HEK293T (cell line): ENCODE data around the gene ASAP2.

Experiments
- CTCF ChIA-PET: fragments of 350-600 bp; formaldehyde crosslinking; extraction: SDS; loops from one replicate; lab custom pipeline; 2021; ENCODE audit warnings: antibody characterized with exemption, inconsistent platforms; lab: Yijun Ruan, JAX
- POLR2A ChIA-PET: fragments of 350-600 bp; formaldehyde crosslinking; extraction: SDS; loops from one replicate; lab custom pipeline; 2020; ENCODE audit warnings: antibody characterized with exemption, inconsistent platforms; lab: Yijun Ruan, JAX
- DNase-seq: peaks from one replicate; pipeline ENCODE4 v3.0.0; 2012; ENCODE audit warnings: mixed read lengths; ENCODE audit errors: extremely low spot score
- ARNT ChIP-seq: fragments of 450-650 bp; IDR thresholded peaks from 2 replicates; pipeline ENCODE4 v1.6.1; 2017; ENCODE audit warnings: mild to moderate bottlenecking
- BHLHE40 ChIP-seq: fragments of 450-650 bp; IDR thresholded peaks from 2 replicates; pipeline ENCODE4 v1.6.1; 2016; ENCODE audit warnings: mild to moderate bottlenecking, moderate library complexity, borderline replicate concordance
- CTBP1 ChIP-seq: fragments of 450-650 bp; IDR thresholded peaks from 2 replicates; pipeline ENCODE4 v1.6.1; 2016; ENCODE audit warnings: borderline replicate concordance
- ELF4 ChIP-seq: fragments of 450-650 bp; IDR thresholded peaks from 2 replicates; pipeline ENCODE4 v1.6.1; 2017; ENCODE audit warnings: antibody characterized with exemption
- FOXA1 ChIP-seq: fragments of 450-650 bp; IDR thresholded peaks from 2 replicates; pipeline ENCODE4 v1.6.1; 2016; ENCODE audit warnings: mild to moderate bottlenecking
- FOXK2 ChIP-seq: fragments of 450-650 bp; IDR thresholded peaks from 2 replicates; pipeline ENCODE4 v1.6.1; 2016; ENCODE audit warnings: mild to moderate bottlenecking
- FOXM1 ChIP-seq: fragments of 450-650 bp; IDR thresholded peaks from 2 replicates; pipeline ENCODE4 v1.6.1; 2017; ENCODE audit warnings: mild to moderate bottlenecking, borderline replicate concordance
- HDGF ChIP-seq: fragments of 450-650 bp; IDR thresholded peaks from 2 replicates; pipeline ENCODE4 v1.6.1; 2017; ENCODE audit warnings: antibody characterized with exemption, borderline replicate concordance
- L3MBTL2 ChIP-seq: fragments of 450-650 bp; conservative IDR thresholded peaks from 2 replicates; pipeline ENCODE4 v1.6.1; 2016; ENCODE audit warnings: mild to moderate bottlenecking
- LEF1 ChIP-seq: fragments of 450-650 bp; IDR thresholded peaks from 2 replicates; pipeline ENCODE4 v1.6.1; 2017; ENCODE audit warnings: mild to moderate bottlenecking, borderline replicate concordance
- NFRKB ChIP-seq: fragments of 450-650 bp; IDR thresholded peaks from 2 replicates; pipeline ENCODE4 v1.6.1; 2016; ENCODE audit warnings: mild to moderate bottlenecking, moderate library complexity
- PKNOX1 ChIP-seq: fragments of 450-650 bp; IDR thresholded peaks from 2 replicates; pipeline ENCODE4 v1.6.1; 2016
- SP1 ChIP-seq: fragments of 450-650 bp; IDR thresholded peaks from 2 replicates; pipeline ENCODE4 v1.6.1; 2017
- SUZ12 ChIP-seq: fragments of 450-650 bp; IDR thresholded peaks from 2 replicates; pipeline ENCODE4 v1.6.1; 2016; ENCODE audit warnings: mild to moderate bottlenecking
- TARDBP ChIP-seq: fragments of 450-650 bp; IDR thresholded peaks from 2 replicates; pipeline ENCODE4 v1.6.1; 2016
- ZNF384 ChIP-seq: fragments of 450-650 bp; IDR thresholded peaks from 2 replicates; pipeline ENCODE4 v1.6.1; 2016

ASAP2 gene

GRCh38 chr2:9249020-9249800 is 42.6 kb downstream of the ASAP2 start:
- ChIA-PET CTCF (interaction anchor here (1.2 kb wide), 1 partner anchor 735 kb away, joined by 3 read pairs; no protein-coding TSS in a partner anchor), POLR2A (no interaction called here)
- DNase-seq: no peak
- no peak for TF ChIP-seq L3MBTL2
- no peak for TF ChIP-seq FOXK2
- TF ChIP-seq SP1: no peak
- no peak for TF ChIP-seq PKNOX1
- TF ChIP-seq ELF4: no peak
- TF ChIP-seq HDGF: no peak
- TF ChIP-seq LEF1: no peak
- no peak for TF ChIP-seq ARNT
- no peak for TF ChIP-seq TARDBP
- no peak for TF ChIP-seq SUZ12
- TF ChIP-seq CTBP1: no peak
- TF ChIP-seq BHLHE40: no peak
- no peak for TF ChIP-seq FOXA1
- no peak for TF ChIP-seq FOXM1

- TF ChIP-seq TARDBP (no peak), SUZ12 (no peak), FOXM1 (no peak), ARNT (no peak), L3MBTL2 (no peak), ZNF384 (no peak), FOXA1 (no peak), NFRKB (no peak), ELF4 (no peak), SP1 (no peak), PKNOX1 (no peak), CTBP1 (no peak), BHLHE40 (no peak), HDGF (no peak), LEF1 (no peak), FOXK2 (no peak)
- no peak for DNase-seq
- POLR2A ChIA-PET: no interaction called here
- CTCF ChIA-PET: interaction anchor here (1.2 kb wide), 1 partner anchor 735 kb away, joined by 3 read pairs; no protein-coding TSS in a partner anchor
Measured at GRCh38 chr2:9250091-9250490, 43.5 kb downstream of the ASAP2 start.

- ChIA-PET CTCF (interaction anchor here (1.2 kb wide), 1 partner anchor 734 kb away, joined by 3 read pairs; no protein-coding TSS in a partner anchor), POLR2A (no interaction called here)
- DNase-seq: no peak
Measured at GRCh38 chr2:9250498-9251153, 44.0 kb downstream of the ASAP2 start.

GRCh38 chr2:9251154-9252001 is 44.8 kb downstream of the ASAP2 start:
- TF ChIP-seq PKNOX1: no peak
- TF ChIP-seq NFRKB: no peak
- no peak for TF ChIP-seq L3MBTL2
- TF ChIP-seq HDGF: no peak
- TF ChIP-seq LEF1: no peak
- no peak for TF ChIP-seq BHLHE40
- TF ChIP-seq ARNT: no peak
- TF ChIP-seq CTBP1: no peak
- TF ChIP-seq ZNF384: no peak
- TF ChIP-seq FOXK2: no peak
- DNase-seq: no peak
- POLR2A ChIA-PET: no interaction called here
- CTCF ChIA-PET: no interaction called here

More at GRCh38 chr2:9250498-9251153, 44.0 kb downstream of the ASAP2 start:
- TF ChIP-seq ZNF384 (no peak), SUZ12 (no peak), FOXK2 (no peak), PKNOX1 (no peak), ARNT (no peak), ELF4 (no peak), L3MBTL2 (no peak), CTBP1 (no peak), LEF1 (no peak), FOXM1 (no peak), TARDBP (no peak), FOXA1 (no peak)

GRCh38 chr2:9252002-9252357 is 45.4 kb downstream of the ASAP2 start:
- TF ChIP-seq BHLHE40 (no peak), FOXK2 (no peak), SUZ12 (no peak), ELF4 (no peak), HDGF (no peak), LEF1 (no peak), FOXA1 (no peak), PKNOX1 (no peak), NFRKB (no peak), ZNF384 (no peak), SP1 (no peak), ARNT (no peak), FOXM1 (no peak), CTBP1 (no peak), L3MBTL2 (no peak), TARDBP (no peak)
- POLR2A ChIA-PET: no interaction called here
- DNase-seq: no peak
- CTCF ChIA-PET: no interaction called here
